ENCODE data around the gene NEK1.

DNA sequence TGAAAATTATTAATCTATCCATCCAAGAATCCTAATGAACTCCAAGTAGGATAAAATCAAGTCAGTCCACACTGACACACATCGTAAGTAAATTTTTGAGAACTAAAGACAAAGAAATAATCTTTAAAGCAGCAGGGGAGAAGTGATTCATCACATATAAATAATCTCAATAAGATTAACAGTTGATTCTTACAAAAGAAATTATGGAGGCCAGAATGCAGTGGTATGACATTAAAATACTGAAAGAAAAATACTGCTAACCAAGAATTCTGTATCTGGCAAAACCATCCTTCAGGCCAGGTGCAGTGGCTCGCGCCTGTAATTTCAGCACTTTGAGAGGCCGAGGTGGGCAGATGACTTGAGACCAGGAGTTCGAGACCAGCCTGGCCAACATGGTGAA lies 245.6 kb downstream of the NEK1 start:
- TF ChIP-seq, protein P1, sequence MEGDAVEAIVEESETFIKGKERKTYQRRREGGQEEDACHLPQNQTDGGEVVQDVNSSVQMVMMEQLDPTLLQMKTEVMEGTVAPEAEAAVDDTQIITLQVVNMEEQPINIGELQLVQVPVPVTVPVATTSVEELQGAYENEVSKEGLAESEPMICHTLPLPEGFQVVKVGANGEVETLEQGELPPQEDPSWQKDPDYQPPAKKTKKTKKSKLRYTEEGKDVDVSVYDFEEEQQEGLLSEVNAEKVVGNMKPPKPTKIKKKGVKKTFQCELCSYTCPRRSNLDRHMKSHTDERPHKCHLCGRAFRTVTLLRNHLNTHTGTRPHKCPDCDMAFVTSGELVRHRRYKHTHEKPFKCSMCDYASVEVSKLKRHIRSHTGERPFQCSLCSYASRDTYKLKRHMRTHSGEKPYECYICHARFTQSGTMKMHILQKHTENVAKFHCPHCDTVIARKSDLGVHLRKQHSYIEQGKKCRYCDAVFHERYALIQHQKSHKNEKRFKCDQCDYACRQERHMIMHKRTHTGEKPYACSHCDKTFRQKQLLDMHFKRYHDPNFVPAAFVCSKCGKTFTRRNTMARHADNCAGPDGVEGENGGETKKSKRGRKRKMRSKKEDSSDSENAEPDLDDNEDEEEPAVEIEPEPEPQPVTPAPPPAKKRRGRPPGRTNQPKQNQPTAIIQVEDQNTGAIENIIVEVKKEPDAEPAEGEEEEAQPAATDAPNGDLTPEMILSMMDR (conservative IDR thresholded peaks at IDR 0.05 in 1 of 2, IDR thresholded peaks at IDR 0.05 in 1 of 2; ENCODE audit: extremely low read depth in 1 of 2, insufficient read depth in 1 of 2, low read depth in 1 of 2, low read length in 2 of 2), result no peak
- TF ChIP-seq EZH2 (IDR thresholded peaks at IDR 0.05; ENCODE audit: borderline replicate concordance, low read length), result no peak
